GM12892 (cell line): ENCODE data around the gene CYP8B1.

Source experiments
- POLR2AphosphoS5 ChIP-seq: IDR thresholded peaks from 2 replicates; pipeline ENCODE4 v1.6.1; 2011; ENCODE audit warnings: low read depth, low read length, control low read depth
- TAF1 ChIP-seq: IDR thresholded peaks from 2 replicates; pipeline ENCODE4 v1.6.1; 2011; ENCODE audit warnings: low read depth, mild to moderate bottlenecking, control low read depth, low read length, borderline replicate concordance

GRCh38 chr3:42855219-42855546 is 20.5 kb downstream of the CYP8B1 start:
- TF ChIP-seq POLR2AphosphoS5 (no peak), TAF1 (no peak)
